ENCODE measurements around the gene EID2.

- TF ChIP-seq CTCF (optimal IDR thresholded peaks at IDR 0.05 in 1 of 3, IDR thresholded peaks at IDR 0.05 in 1 of 3, conservative IDR thresholded peaks at IDR 0.05 in 1 of 3; ENCODE audit: extremely low read depth in 1 of 3, insufficient read depth in 2 of 3, low read length in 3 of 3) (no peak), EZH2 (IDR thresholded peaks at IDR 0.05; ENCODE audit: low read length) (no peak)
Observed at GRCh38 chr19:39558624-39559117, 18.7 kb upstream of the EID2 start.
